Esophagus (tissue), 2 donors: ENCODE measurements around the gene TBX6. TPM values are rescaled to one million over a fixed set of nuclear protein-coding genes. Genes with fewer than 3 reads are reported as not detected.
"Not testable (repeated sequence)": the region's sequence is repeated elsewhere in the genome, so short reads cannot be mapped to it uniquely, and the experiment has no call there.

ENCODE experiments used
- H3K27ac ChIP-seq, 2 donors: one replicate each; pipeline ENCODE4 v1.5.1; 2013; ENCODE audit warnings: low read depth in 2 of 2, mild to moderate bottlenecking in 2 of 2, inconsistent platforms in 1 of 2, low read length in 1 of 2, moderate library complexity in 1 of 2
- H3K27me3 ChIP-seq, 2 donors: one replicate each; pipeline ENCODE4 v1.6.1; 2013; ENCODE audit warnings: low read length in 2 of 2, control low read depth in 1 of 2, mild to moderate bottlenecking in 1 of 2; ENCODE audit not compliant: insufficient read depth in 2 of 2, control insufficient read depth in 1 of 2
- H3K36me3 ChIP-seq, 2 donors: one replicate each; pipeline ENCODE4 v1.6.1; 2013; ENCODE audit warnings: low read length in 1 of 2; ENCODE audit not compliant: control insufficient read depth in 2 of 2, insufficient read depth in 2 of 2
- H3K4me1 ChIP-seq, 2 donors: one replicate each; pipeline ENCODE4 v1.6.1; 2013; ENCODE audit warnings: low read length in 1 of 2; ENCODE audit not compliant: control insufficient read depth in 2 of 2, insufficient read depth in 2 of 2
- H3K4me3 ChIP-seq, 2 donors: one replicate each; pipeline ENCODE4 v1.5.1; 2013; ENCODE audit warnings: low read length in 2 of 2, mild to moderate bottlenecking in 2 of 2, low read depth in 1 of 2, moderate library complexity in 1 of 2
- H3K9me3 ChIP-seq, 2 donors: one replicate each; pipeline ENCODE4 v1.6.1; 2013; ENCODE audit warnings: mild to moderate bottlenecking in 2 of 2, low read depth in 1 of 2, low read length in 1 of 2, moderate library complexity in 1 of 2; ENCODE audit not compliant: control insufficient read depth in 2 of 2, insufficient read depth in 1 of 2
- WGBS, 2 donors: extraction: QIAGEN DNeasy Blood & Tissue Kit; methylation state at CpG; one replicate each; pipeline ENCODE4 v1.1.7; 2013; 5-methylcytosine and 5-hydroxymethylcytosine counted together
- polyA plus RNA-seq, 2 donors: library from polyadenylated mRNA; stranded (reverse); fragments of 200-250 nt; gene quantifications; one replicate each; pipeline ENCODE4 v1.2.3, GENCODE V29; 2013
- donor health status: healthy with polysubstance abuse.
- donor health status: Bipolar disorder and iron deficiency.

The TBX6 gene
- polyA plus RNA-seq, 2 donors = 6.2 to 15.8 TPM

GRCh38 chr16:30046588-30046987 is 45.1 kb downstream of the TBX6 start:
- WGBS, 2 donors = 91 to 100% methylated on average over 1 of the region's 1 CpG
- Histone ChIP-seq H3K27ac (no peak overlapping the region), H3K9me3 (no peaks in the 10 kb centered on the region), H3K4me1 (peaks cover 0 to 3% of the 10 kb centered on the region in 2 donors), H3K36me3 (no peaks in the 10 kb centered on the region), H3K27me3 (no peaks in the 10 kb centered on the region), H3K4me3 (no peak overlapping the region)

- Histone ChIP-seq H3K27ac (no peak overlapping the region), H3K4me3 (no peak overlapping the region), H3K9me3 (no peaks in the 10 kb centered on the region), H3K4me1 (peaks cover 0 to 3% of the 10 kb centered on the region in 2 donors), H3K36me3 (no peaks in the 10 kb centered on the region), H3K27me3 (no peaks in the 10 kb centered on the region)
- 52% methylated on average over 8 of the region's 8 CpGs for WGBS, 2 donors
Measured at GRCh38 chr16:30046178-30046577, 45.5 kb downstream of the TBX6 start.

GRCh38 chr16:30041841-30042240 is 49.9 kb downstream of the TBX6 start:
- H3K4me1 ChIP-seq = no peaks in the 10 kb centered on the region
- H3K36me3 ChIP-seq = no peaks in the 10 kb centered on the region
- 12 to 18% methylated on average over 5 of the region's 5 CpGs for WGBS, 2 donors
- no peak overlapping the region for H3K4me3 ChIP-seq
- no peaks in the 10 kb centered on the region for H3K27me3 ChIP-seq
- no peaks in the 10 kb centered on the region for H3K9me3 ChIP-seq
- H3K27ac ChIP-seq = no peak overlapping the region

GRCh38 chr16:30040690-30041089 is 51.0 kb downstream of the TBX6 start:
- H3K4me3 ChIP-seq, H3K9me3 ChIP-seq, H3K27me3 ChIP-seq, H3K36me3 ChIP-seq, H3K4me1 ChIP-seq, H3K27ac ChIP-seq: not testable (repeated sequence)
- 87 to 88% methylated on average over 5 of the region's 5 CpGs for WGBS, 2 donors

GRCh38 chr16:30040221-30040620 is 51.5 kb downstream of the TBX6 start:
- Histone ChIP-seq H3K36me3 (no peaks in the 10 kb centered on the region), H3K4me3 (no peak overlapping the region), H3K9me3 (no peaks in the 10 kb centered on the region), H3K4me1 (no peaks in the 10 kb centered on the region), H3K27ac (no peak overlapping the region), H3K27me3 (no peaks in the 10 kb centered on the region)
- 66 to 71% methylated on average over 5 of the region's 5 CpGs for WGBS, 2 donors

Other genes with a start within 250 kb of the TBX6 start
- gene CDIPT, start 228.7 kb downstream of the TBX6 start, polyA plus RNA-seq = 10 to 100 TPM; 26.7 to 48.3 TPM
- gene SEZ6L2, start 192.4 kb downstream of the TBX6 start, polyA plus RNA-seq = under 1 TPM; 0.35 to 0.45 TPM
- gene ASPHD1, start 191.4 kb downstream of the TBX6 start, polyA plus RNA-seq = under 1 TPM; 0.31 to 0.39 TPM
- 10 to 100 TPM; 10.1 to 15.5 TPM for gene KCTD13, start 165.7 kb downstream of the TBX6 start, polyA plus RNA-seq
- gene TMEM219, start 129.8 kb downstream of the TBX6 start, polyA plus RNA-seq = 10 to 100 TPM; 61.1 to 83.4 TPM
- gene TAOK2, start 118.1 kb downstream of the TBX6 start, polyA plus RNA-seq = 10 to 100 TPM; 15.6 to 30.2 TPM
- gene HIRIP3, start 96.3 kb downstream of the TBX6 start, polyA plus RNA-seq = 1 to 10 TPM; 6.3 to 9.7 TPM
- gene INO80E, start 95.7 kb downstream of the TBX6 start, polyA plus RNA-seq = 10 to 100 TPM; 46.4 to 82.1 TPM
- gene DOC2A, start 80.9 kb downstream of the TBX6 start, polyA plus RNA-seq = 1 to 10 TPM in 1 of 2 donors, under 1 TPM in 1; 0.69 to 3.0 TPM
- gene C16orf92, start 68.7 kb downstream of the TBX6 start, polyA plus RNA-seq = not detected
- under 1 TPM; 0.04 to 0.16 TPM for gene TLCD3B, start 60.7 kb downstream of the TBX6 start, polyA plus RNA-seq
- 1,000 to 10,000 TPM; 1,266 to 1,398 TPM for gene ALDOA, start 26.2 kb downstream of the TBX6 start, polyA plus RNA-seq
- gene PPP4C, start 15.9 kb downstream of the TBX6 start, polyA plus RNA-seq = 100 to 1,000 TPM; 113 TPM
- 100 to 1,000 TPM in 1 of 2 donors, 10 to 100 TPM in 1; 73.6 to 183 TPM for gene YPEL3, start 4.3 kb upstream of the TBX6 start, polyA plus RNA-seq
- 10 to 100 TPM; 49.2 to 82.8 TPM for gene GDPD3, start 21.6 kb upstream of the TBX6 start, polyA plus RNA-seq
- gene MAPK3, start 31.3 kb upstream of the TBX6 start, polyA plus RNA-seq = 100 to 1,000 TPM; 120 to 126 TPM
- gene CORO1A, start 91.7 kb upstream of the TBX6 start, polyA plus RNA-seq = 10 to 100 TPM; 18.0 to 18.4 TPM
- gene BOLA2B, start 101.7 kb upstream of the TBX6 start, polyA plus RNA-seq = 100 to 1,000 TPM; 195 to 283 TPM
- 10 to 100 TPM; 44.9 to 48.2 TPM for gene SLX1A, start 102.0 kb upstream of the TBX6 start, polyA plus RNA-seq
- 10 to 100 TPM; 10.0 to 39.0 TPM for gene SULT1A3, start 107.3 kb upstream of the TBX6 start, polyA plus RNA-seq
- 1 to 10 TPM; 2.6 to 7.4 TPM for gene NPIPB13, start 156.6 kb upstream of the TBX6 start, polyA plus RNA-seq